ENCODE measurements around the gene RHOT2. TPM values are rescaled to one million over a fixed set of nuclear protein-coding genes. Genes with fewer than 3 reads are reported as not detected.

RHOT2 gene
- total RNA-seq, 2 donors from 2014 or later, result 62.0 to 80.4 TPM

- DNase-seq (ENCODE audit: low spot score), result no peak
- peaks cover 11 to 32% of the 10 kb centered on the region in 2 donors for H3K4me1 ChIP-seq (ENCODE audit: control insufficient read depth in 1 of 2, low read depth in 2 of 2)
- TF ChIP-seq, protein P1, sequence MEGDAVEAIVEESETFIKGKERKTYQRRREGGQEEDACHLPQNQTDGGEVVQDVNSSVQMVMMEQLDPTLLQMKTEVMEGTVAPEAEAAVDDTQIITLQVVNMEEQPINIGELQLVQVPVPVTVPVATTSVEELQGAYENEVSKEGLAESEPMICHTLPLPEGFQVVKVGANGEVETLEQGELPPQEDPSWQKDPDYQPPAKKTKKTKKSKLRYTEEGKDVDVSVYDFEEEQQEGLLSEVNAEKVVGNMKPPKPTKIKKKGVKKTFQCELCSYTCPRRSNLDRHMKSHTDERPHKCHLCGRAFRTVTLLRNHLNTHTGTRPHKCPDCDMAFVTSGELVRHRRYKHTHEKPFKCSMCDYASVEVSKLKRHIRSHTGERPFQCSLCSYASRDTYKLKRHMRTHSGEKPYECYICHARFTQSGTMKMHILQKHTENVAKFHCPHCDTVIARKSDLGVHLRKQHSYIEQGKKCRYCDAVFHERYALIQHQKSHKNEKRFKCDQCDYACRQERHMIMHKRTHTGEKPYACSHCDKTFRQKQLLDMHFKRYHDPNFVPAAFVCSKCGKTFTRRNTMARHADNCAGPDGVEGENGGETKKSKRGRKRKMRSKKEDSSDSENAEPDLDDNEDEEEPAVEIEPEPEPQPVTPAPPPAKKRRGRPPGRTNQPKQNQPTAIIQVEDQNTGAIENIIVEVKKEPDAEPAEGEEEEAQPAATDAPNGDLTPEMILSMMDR (IDR thresholded peaks at IDR 0.05), result no peak
Measured at GRCh38 chr16:633336-634050, 34.4 kb upstream of the RHOT2 start.

DNA sequence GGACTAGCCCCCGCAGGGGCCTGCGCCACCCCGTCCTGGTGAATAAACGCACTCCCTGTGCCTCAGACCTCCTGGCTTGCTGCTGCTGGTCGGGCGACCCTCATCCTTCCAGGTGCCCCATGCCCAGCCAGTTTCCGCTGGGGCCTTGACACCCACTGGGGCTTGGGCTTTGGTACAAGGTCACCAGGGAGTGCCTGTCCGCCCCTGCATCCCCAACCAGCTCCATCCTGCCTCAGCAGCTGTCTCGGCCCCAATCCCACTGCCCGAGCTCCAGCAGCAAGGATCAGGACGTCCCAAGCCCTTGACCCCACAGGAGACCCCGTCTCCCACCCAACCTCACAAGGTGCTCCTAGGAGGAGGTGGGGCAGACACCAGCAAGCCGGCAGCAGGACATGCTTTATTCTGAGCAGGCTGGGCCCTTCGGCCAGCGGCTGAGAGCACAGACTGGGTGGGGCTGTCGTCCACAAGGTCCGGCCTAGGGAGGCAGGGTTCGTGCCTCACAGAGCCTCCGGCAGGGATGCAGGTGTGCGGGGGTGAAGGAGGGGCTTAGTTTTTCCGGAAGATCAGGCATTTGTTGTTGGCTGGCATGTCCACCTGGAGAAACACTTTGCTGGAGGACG lies 33.8 kb upstream of the RHOT2 start:
- Histone ChIP-seq H3K4me1 (ENCODE audit: control insufficient read depth in 1 of 2, low read depth in 2 of 2) (peaks cover 11 to 32% of the 10 kb centered on the region in 2 donors), H3K9me3 (no peaks in the 10 kb centered on the region), H3K27ac (no peak overlapping the region), H3K4me3 (no peak overlapping the region), H3K36me3 (no peaks in the 10 kb centered on the region), H3K27me3 (replicated peaks; ENCODE audit: insufficient read depth) (no peaks in the 10 kb centered on the region)
- DNase-seq (ENCODE audit: low spot score) (no peak), ATAC-seq (ENCODE audit: insufficient number of reproducible peaks, low FRiP score, low read depth) (no peak)
- TF ChIP-seq, protein P1 (IDR thresholded peaks at IDR 0.05), result no peak

More at GRCh38 chr16:633336-634050, 34.4 kb upstream of the RHOT2 start:
- Histone ChIP-seq H3K27me3 (replicated peaks; ENCODE audit: insufficient read depth) (no peaks in the 10 kb centered on the region), H3K36me3 (no peaks in the 10 kb centered on the region), H3K4me3 (no peak overlapping the region), H3K9me3 (no peaks in the 10 kb centered on the region), H3K27ac (no peak overlapping the region)
- ATAC-seq (ENCODE audit: insufficient number of reproducible peaks, low FRiP score, low read depth), result no peak

DNA sequence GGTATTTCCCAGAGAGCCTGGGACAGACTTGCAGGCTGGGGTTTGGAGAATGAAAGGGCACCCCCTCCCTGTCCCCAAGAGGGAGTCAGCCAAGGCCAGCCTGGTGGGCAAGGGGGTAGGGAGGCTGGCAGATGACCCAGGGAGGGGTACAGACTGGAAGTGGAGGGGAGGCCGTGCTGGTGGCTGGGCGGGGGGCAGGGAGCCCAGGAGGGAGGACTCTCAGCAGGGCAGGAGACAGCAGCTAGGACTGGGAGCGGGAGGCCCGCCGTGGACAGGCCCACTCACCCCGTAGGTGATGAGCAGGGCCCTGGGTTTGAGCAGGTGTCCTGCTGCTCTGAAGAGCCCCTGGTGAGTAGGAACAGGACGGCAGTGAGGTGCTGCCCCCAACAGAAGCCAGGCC lies 32.9 kb upstream of the RHOT2 start:
- Histone ChIP-seq H3K4me1 (ENCODE audit: control insufficient read depth in 1 of 2, low read depth in 2 of 2) (peaks cover 11 to 32% of the 10 kb centered on the region in 2 donors), H3K27ac (no peak overlapping the region), H3K9me3 (no peaks in the 10 kb centered on the region), H3K36me3 (no peaks in the 10 kb centered on the region), H3K4me3 (peak overlapping the region; percentile 84), H3K27me3 (replicated peaks; ENCODE audit: insufficient read depth) (no peaks in the 10 kb centered on the region)
- DNase-seq (ENCODE audit: low spot score) (no peak), ATAC-seq (ENCODE audit: insufficient number of reproducible peaks, low FRiP score, low read depth) (no peak)
- TF ChIP-seq, protein P1 (IDR thresholded peaks at IDR 0.05), result no peak

- Histone ChIP-seq H3K27me3 (replicated peaks; ENCODE audit: insufficient read depth) (no peaks in the 10 kb centered on the region), H3K36me3 (no peaks in the 10 kb centered on the region), H3K4me1 (ENCODE audit: control insufficient read depth in 1 of 2, low read depth in 2 of 2) (peaks cover 11 to 32% of the 10 kb centered on the region in 2 donors), H3K27ac (peak overlapping the region; percentile 93 to 99), H3K4me3 (peak overlapping the region; percentile 84), H3K9me3 (no peaks in the 10 kb centered on the region)
- TF ChIP-seq, protein P1 (IDR thresholded peaks at IDR 0.05), result no peak
- DNase-seq (ENCODE audit: low spot score) (no peak), ATAC-seq (ENCODE audit: insufficient number of reproducible peaks, low FRiP score, low read depth) (peak; percentile 4)
Measured at GRCh38 chr16:635573-636205, 32.2 kb upstream of the RHOT2 start.

All from thoracic aorta (tissue), 2 donors.